Activated naive CD4-positive, alpha-beta T cell treated with anti-CD3 and anti-CD28 coated beads, Interleukin-2, amount 50 U/mL, for 72 hours (primary cell): ENCODE measurements around the gene HECTD2. TPM values are rescaled to one million over a fixed set of nuclear protein-coding genes. Genes with fewer than 3 reads are reported as not detected.
"Not testable (repeated sequence)": the region's sequence is repeated elsewhere in the genome, so short reads cannot be mapped to it uniquely, and the experiment has no call there.

Source experiments
- ATAC-seq, 2 donors: fragments of 150-1000 bp; cut with Tn5 transposase; 2 replicates each; pipeline ENCODE4 v1.10.0; 2021; ENCODE audit warnings: mild to moderate bottlenecking in 2 of 2, moderate library complexity in 2 of 2
- DNase-seq, 2 donors: peaks; one replicate each; pipeline ENCODE4 v3.0.0; 2021 to 2022; ENCODE audit warnings: low spot score in 2 of 2
- H3K27ac Mint-ChIP-seq, 2 donors: one replicate each; pipeline ENCODE4 v1.8.0; 2022; ENCODE audit warnings: mild to moderate bottlenecking in 2 of 2, mixed read lengths in 2 of 2
- H3K36me3 Mint-ChIP-seq, 2 donors: one replicate each; pipeline ENCODE4 v1.8.0; 2022; ENCODE audit warnings: mixed read lengths in 2 of 2
- H3K9me3 Mint-ChIP-seq, 2 donors: one replicate each; pipeline ENCODE4 v1.8.0; 2022; ENCODE audit warnings: mixed read lengths in 2 of 2
- total RNA-seq, 2 donors: library from RNA; stranded (reverse); gene quantifications; one replicate each; pipeline ENCODE4 v1.2.3, GENCODE V29; 2022

The HECTD2 gene, protein sequence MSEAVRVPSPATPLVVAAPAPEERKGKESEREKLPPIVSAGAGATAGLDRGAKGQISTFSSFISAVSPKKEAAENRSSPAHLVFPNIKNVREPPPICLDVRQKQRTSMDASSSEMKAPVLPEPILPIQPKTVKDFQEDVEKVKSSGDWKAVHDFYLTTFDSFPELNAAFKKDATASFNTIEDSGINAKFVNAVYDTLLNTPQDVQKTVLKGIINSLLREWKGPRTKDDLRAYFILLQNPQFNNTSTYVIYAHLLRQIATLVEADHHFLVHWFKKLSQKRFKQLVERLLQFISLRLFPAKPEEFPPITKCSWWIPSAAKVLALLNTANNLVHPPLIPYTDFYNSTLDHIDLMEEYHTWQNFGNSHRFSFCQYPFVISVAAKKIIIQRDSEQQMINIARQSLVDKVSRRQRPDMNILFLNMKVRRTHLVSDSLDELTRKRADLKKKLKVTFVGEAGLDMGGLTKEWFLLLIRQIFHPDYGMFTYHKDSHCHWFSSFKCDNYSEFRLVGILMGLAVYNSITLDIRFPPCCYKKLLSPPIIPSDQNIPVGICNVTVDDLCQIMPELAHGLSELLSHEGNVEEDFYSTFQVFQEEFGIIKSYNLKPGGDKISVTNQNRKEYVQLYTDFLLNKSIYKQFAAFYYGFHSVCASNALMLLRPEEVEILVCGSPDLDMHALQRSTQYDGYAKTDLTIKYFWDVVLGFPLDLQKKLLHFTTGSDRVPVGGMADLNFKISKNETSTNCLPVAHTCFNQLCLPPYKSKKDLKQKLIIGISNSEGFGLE
- total RNA-seq: 1 to 10 TPM; 3.0 to 6.0 TPM

DNA sequence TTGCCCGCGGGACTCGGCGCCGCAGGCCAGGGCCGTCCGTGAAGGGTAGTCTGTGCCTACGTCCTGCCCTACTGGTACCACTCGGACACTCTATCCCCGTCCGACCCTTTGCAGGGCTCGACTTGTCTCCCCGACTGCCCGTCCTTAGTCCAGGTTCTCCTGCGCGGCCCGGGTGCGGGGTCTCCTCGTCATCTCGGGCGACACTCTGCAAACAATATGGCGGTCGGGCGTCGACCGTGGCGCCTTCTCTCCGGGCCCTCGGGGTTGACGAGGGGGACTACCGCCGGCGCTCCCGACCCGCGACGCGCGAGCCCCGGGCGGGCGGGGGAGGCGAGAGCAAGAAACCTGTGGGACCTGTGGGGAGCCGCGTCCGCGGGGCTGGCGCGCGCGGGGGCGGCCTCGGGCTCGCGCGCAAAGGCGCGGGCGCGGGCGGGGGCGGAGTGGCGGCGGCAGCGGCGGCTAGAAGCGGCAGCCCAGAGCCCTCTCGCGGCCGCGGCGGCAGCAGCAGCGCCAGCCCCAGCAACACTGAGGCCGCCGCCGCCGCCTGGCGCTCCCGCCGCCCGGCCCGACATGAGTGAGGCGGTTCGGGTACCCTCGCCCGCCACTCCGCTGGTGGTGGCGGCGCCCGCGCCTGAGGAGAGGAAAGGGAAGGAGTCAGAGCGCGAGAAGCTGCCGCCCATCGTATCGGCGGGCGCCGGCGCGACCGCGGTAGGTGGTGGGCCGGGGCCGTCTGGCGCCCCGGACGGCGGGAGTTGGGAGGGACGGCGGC is at the start of gene HECTD2:
HECTD2 (plus strand) TSS at position 476 of the 769 bp plus-strand sequence; CDS start at position 571, 95 bp downstream.
- Mint-ChIP-seq H3K9me3 (no peaks in the 10 kb centered on the region), H3K36me3 (no peaks in the 10 kb centered on the region), H3K27ac (peak within 1 kb of the TSS; percentile 88 to 94)
- DNase-seq (peak; percentile 80 to 82), ATAC-seq (peak; percentile 83 to 88)

DNA sequence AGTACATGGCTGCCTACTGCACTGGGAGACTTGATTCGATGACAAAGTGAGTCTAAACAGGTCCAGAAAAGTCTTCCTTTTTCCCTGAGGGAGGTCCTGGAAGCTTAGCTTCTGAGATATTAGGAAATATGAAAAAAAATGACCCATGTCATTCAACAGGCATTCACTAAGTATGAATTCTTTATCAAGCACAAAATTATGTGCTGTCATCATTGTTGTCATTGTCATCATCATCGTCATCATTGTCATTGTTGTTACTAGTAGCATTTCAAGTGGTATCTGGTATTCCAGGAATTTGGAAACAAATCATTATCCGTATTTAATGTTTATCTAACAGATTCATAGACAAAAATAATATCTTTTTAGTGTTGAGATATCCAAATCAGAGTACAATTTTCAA is 49.7 kb upstream of the HECTD2 start:
- H3K27ac Mint-ChIP-seq: no peak overlapping the region
- ATAC-seq (no peak), DNase-seq (no peak)
- peaks cover 0 to 13% of the 10 kb centered on the region in 2 donors for H3K36me3 Mint-ChIP-seq
- peaks cover 4 to 9% of the 10 kb centered on the region in 2 donors for H3K9me3 Mint-ChIP-seq

DNA sequence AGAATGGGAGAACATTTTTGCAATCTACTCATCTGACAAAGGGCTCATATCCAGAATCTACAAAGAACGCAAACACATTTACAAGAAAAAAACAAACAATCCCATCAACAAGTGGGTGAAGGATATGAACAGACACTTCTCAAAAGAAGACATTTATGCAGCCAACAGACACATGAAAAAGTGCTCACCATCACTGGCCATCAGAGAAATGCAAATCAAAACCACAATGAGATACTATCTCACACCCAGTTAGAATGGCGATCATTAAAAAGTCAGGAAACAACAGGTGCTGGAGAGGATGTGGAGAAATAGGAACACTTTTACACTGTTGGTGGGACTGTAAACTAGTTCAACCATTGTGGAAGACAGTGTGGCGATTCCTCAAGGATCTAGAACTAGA is 44.6 kb upstream of the HECTD2 start:
- not testable (repeated sequence) for ATAC-seq, DNase-seq, H3K9me3 Mint-ChIP-seq, H3K27ac Mint-ChIP-seq
- H3K36me3 Mint-ChIP-seq: peaks cover 0 to 13% of the 10 kb centered on the region in 2 donors

DNA sequence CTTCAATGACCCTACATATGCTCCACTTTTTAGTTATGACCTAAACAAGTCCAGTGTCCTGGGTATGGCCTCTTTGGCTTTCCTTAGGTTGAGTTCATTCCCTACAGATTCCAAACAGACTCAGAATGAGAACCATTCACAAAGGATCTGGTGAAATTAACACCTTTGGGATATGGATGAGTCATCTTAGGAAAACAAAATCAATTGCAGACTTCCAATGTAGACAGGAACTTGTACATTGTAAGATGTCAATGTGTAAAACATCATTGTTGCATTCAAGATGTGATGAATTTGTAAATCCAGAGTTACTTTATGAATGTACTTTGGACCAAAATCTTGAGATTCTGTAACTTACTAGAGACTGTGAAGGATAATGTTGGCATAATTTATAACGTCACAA is 43.4 kb upstream of the HECTD2 start:
- ATAC-seq (no peak), DNase-seq (no peak)
- Mint-ChIP-seq H3K36me3 (peaks cover 0 to 13% of the 10 kb centered on the region in 2 donors), H3K27ac (no peak overlapping the region), H3K9me3 (peaks cover 4 to 9% of the 10 kb centered on the region in 2 donors)

DNA sequence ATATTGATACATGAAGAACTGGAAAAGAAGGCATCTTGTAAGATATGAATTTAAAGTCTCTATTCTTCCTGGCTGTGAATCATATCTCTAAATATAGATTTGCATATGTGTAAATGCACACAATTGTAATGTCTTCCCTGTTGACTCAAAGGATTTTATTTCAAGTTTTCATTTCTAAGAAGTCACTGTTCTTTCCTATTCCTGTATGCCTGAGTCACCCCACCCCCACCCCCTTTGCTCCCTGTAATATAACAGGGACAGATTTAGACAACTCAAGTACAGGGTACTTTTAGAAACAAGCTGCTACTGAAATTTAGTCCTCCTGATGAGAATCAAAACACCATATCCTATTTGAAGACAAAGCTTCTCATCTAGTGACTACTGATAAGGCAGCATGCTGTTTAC is 43.0 kb upstream of the HECTD2 start:
- H3K27ac Mint-ChIP-seq: peak overlapping the region in 1 of 2 donors; percentile 55
- no peak for DNase-seq
- ATAC-seq: peak in 1 of 2 donors; percentile 85
- peaks cover 4 to 8% of the 10 kb centered on the region in 2 donors for H3K9me3 Mint-ChIP-seq
- H3K36me3 Mint-ChIP-seq: peaks cover 0 to 12% of the 10 kb centered on the region in 2 donors

DNA sequence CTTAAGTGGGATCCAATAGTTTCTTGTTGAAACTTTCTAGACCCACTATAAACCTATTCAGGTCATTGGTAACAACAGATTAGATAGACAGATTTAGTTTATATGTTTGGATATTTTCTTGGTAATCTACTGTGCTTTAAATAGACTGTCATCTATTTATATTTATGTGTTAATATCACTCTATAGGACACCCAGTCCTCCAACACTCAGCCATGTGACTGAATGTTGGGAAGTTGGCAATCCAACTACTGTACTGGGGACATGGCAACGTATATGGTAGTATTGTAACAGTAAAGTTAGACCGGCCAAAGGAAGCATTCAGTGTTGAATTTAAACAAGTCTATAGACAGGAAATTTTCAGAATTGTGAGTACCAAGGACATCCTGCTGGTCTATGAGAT is 42.6 kb upstream of the HECTD2 start:
- Mint-ChIP-seq H3K36me3 (peaks cover 0 to 8% of the 10 kb centered on the region in 2 donors), H3K9me3 (peaks cover 4% of the 10 kb centered on the region in 2 donors), H3K27ac (no peak overlapping the region)
- DNase-seq: no peak
- ATAC-seq: no peak

DNA sequence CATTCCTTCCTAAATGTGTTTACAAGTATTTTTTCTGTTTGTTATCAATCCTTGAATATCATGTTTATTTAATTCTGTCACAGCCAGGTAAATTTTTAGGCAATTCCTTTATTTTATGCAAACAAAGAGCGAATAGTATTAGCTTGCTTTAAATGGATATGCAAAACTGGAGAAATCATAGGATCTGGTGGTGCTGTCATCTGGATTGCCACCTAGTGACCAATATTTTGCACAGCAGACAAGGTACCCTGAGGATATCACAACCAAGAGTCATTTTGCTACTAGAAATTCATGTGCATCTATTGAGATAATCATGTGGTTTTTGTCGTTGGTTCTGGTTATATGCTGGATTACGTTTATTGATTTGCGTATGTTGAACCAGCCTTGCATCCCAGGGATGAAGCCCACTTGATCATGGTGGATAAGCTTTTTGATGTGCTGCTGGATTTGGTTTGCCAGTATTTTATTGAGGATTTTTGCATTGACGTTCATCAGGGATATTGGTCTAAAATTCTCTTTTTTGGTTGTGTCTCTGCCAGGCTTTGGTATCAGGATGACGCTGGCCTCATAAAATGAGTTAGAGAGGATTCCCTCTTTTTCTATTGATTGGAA is 40.1 kb upstream of the HECTD2 start:
- not testable (repeated sequence) for H3K27ac Mint-ChIP-seq

DNA sequence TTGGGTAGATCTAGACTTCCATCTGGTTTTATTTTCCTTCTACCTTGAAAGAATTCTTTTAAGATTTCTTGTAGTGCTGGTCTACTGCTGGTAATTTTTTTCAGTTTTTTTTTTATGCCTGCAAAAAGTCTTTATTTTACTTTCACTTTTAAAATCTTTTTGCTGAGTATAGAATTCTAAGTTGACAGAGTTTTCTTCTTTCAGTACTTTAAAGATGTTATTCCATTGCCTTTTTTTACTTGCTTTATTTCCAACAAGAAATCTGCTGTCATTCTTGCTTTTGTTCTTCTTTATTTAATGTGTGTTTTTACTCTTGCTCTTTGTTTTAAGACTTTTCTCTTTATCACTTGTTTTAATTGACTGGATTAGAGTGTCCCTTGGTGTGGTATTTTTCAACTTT is 36.1 kb upstream of the HECTD2 start:
- no peak for ATAC-seq
- no peak for DNase-seq
- Mint-ChIP-seq H3K27ac (no peak overlapping the region), H3K9me3 (peaks cover 19 to 24% of the 10 kb centered on the region in 2 donors), H3K36me3 (peaks cover 16 to 27% of the 10 kb centered on the region in 2 donors)

More for the DNA sequence above, 40.1 kb upstream of the HECTD2 start:
- ATAC-seq, DNase-seq: not testable (repeated sequence)
- Mint-ChIP-seq H3K9me3 (peaks cover 9 to 11% of the 10 kb centered on the region in 2 donors), H3K36me3 (peaks cover 11 to 13% of the 10 kb centered on the region in 2 donors)

DNA sequence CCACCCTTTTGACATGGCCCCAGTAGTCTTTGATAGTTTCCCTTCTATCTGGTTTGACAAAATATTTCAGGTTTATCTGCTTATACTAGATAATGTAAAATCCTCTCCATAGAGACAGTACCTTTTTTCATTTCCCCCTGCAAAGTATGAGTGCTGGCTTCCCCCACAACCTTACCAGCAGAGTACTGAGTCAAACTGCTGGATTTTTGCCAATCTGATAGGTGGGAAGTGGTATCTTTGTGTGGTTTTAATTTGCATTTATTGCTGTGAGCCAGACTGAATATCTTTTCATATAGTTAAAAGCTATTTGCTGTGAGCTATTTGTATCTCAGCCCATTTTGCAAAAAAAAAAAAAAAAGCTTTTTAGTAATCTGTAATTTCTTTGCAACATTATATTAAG is 32.1 kb upstream of the HECTD2 start:
- DNase-seq (no peak), ATAC-seq (peak; percentile 55 to 61)
- peaks cover 24 to 25% of the 10 kb centered on the region in 2 donors for H3K9me3 Mint-ChIP-seq
- H3K27ac Mint-ChIP-seq: peak overlapping the region in 1 of 2 donors; percentile 41
- peaks cover 28 to 39% of the 10 kb centered on the region in 2 donors for H3K36me3 Mint-ChIP-seq

DNA sequence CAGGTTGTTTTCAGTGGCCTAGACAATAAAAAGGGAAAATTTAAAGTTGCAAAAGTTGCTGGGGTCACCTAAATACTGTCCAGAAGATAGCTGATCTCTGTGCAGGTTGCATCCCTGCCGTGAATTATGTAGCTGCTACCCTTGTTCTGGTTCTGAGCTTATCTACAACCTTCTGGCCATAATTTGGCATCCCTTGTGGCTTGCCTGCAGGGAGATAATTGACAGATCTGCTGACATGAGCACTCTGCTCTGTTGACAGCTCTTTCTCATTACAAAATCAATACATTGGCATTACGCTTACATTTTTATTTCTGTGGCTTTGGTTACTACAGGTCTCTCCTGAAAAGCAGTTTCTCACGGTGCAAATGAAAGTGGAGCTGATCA is 29.3 kb upstream of the HECTD2 start:
- Mint-ChIP-seq H3K27ac (no peak overlapping the region), H3K9me3 (peaks cover 8 to 12% of the 10 kb centered on the region in 2 donors), H3K36me3 (peaks cover 12 to 20% of the 10 kb centered on the region in 2 donors)
- DNase-seq (no peak), ATAC-seq (no peak)

DNA sequence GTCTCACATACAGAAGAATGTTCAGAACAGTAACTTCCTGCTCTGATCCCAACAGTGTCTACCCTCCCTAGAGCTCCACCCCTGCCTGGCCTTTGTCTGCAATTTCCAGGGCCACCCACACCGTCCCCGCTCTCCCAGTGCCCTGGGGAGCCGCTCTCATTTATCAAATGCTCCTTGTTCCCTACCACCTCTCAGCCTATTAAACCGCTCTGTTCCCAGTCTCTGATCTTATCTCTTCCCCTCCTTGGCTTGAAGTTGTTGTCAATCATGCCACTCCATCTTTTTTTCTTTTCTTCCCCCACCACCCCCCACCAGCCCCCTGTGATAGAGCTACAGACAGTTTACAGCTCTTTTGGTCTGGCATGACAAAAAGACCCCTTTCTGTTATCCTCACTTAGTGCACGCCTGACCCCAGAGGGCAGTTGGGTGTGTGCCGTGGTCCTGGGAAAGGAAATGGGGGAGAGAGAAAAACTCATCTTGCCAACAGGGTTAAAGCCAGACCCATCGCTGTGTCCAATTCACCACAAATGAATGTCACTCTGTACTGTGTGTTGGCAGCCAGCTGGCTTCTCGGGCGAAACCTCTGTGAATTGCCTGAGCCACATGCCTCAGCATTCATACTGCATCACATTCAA is 28.8 kb upstream of the HECTD2 start:
- ATAC-seq: no peak
- DNase-seq: no peak
- Mint-ChIP-seq H3K9me3 (peaks cover 6 to 12% of the 10 kb centered on the region in 2 donors), H3K27ac (no peak overlapping the region), H3K36me3 (peaks cover 12 to 18% of the 10 kb centered on the region in 2 donors)

DNA sequence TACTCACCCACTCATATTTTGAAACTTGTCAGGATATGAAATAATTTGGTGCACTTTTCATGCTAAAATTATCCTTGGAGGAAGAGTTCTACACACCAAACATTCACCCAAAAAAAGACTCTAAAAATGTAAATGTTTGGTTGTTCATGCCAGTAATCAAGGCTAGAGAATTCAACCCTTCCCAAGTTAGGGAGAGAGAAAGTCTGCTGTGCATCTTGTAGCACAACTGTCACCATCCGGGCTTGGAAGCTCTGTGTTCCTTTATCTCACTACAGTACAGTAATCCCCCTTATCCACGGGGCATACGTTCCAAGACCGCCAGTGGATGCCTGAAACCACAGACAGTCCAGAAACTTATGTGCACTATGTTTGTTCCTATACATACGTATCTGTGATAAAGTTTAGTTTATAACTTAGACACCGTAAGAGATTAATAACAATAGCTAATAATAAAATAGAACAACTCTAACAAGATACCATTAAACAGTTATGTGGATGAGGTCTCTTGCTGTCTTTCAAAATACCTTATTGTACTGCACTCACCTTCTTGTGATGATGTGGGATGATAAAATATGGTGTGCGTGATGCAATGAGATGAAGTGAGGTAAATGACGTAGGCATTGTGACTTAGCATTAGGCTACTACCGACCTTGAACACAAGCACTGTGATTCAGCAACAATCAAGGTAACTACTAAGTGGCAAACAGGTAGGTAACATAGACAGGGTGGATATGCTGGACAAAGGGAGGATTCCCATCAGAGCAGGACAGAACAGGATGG is 24.6 kb upstream of the HECTD2 start:
- H3K36me3 Mint-ChIP-seq: peaks cover 0 to 5% of the 10 kb centered on the region in 2 donors
- no peak for DNase-seq
- no peaks in the 10 kb centered on the region for H3K9me3 Mint-ChIP-seq
- H3K27ac Mint-ChIP-seq: no peak overlapping the region
- no peak for ATAC-seq

DNA sequence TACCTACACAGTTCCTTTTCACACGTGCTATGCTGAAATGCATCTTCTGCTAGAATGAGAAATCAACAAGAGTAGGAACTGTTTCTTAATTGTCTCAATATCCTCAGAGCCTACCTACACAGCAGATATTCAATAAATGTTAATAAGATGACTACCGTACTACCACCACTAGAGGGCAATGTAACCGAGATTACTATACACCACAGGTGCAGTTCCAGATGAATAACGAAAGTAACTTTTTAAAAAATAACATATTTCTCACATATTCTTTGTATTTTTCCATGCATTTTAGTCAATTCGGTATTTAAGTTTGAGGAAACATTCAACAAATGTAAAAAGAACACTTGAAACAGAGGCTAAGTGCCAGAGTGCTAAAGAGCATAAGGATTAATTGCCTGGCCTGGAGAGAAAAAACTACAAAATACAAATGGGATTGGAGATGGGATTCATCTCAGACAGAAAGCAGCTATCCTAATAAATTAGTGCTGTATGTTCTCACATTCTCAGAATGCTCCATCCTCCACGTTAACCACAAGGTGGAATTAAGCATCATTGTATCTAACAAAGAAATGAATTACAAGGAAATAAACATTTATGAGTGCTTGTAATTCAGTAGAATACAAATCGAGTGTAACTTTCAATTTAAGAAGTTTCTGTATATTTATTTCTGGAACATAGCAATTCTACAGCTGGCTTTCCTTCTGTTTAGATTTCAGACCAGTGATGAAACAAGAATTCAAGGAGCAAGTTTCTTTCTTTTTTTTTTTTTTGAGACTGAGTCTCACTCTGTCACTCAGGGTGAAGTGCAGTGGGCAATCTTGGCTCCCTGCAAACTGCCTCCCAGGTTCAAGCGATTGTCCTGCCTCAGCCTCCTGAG is 20.3 kb upstream of the HECTD2 start:
- peak; percentile 89 for ATAC-seq
- Mint-ChIP-seq H3K27ac (peak overlapping the region in 1 of 2 donors; percentile 55), H3K36me3 (no peaks in the 10 kb centered on the region), H3K9me3 (no peaks in the 10 kb centered on the region)
- peak in 1 of 2 donors; percentile 22 for DNase-seq

DNA sequence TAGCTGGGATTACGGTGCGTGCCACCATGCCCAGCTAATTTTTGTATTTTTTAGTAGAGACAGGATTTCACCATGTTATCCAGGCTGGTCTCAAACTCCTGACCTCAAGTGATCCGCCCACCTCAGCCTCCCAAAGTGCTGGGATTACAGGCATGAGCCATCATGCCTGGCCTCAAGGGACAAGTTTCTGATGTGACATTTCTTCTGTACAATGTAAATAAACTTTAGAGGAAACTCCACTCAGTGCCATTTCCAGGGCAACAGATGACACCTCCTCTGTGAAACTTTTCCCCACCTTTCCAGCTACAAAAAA is 19.7 kb upstream of the HECTD2 start:
- H3K9me3 Mint-ChIP-seq, ATAC-seq, H3K36me3 Mint-ChIP-seq, DNase-seq: not testable (repeated sequence)
- peak overlapping the region in 1 of 2 donors; percentile 46 for H3K27ac Mint-ChIP-seq
